ENCODE measurements around the gene LMTK2.

DNA sequence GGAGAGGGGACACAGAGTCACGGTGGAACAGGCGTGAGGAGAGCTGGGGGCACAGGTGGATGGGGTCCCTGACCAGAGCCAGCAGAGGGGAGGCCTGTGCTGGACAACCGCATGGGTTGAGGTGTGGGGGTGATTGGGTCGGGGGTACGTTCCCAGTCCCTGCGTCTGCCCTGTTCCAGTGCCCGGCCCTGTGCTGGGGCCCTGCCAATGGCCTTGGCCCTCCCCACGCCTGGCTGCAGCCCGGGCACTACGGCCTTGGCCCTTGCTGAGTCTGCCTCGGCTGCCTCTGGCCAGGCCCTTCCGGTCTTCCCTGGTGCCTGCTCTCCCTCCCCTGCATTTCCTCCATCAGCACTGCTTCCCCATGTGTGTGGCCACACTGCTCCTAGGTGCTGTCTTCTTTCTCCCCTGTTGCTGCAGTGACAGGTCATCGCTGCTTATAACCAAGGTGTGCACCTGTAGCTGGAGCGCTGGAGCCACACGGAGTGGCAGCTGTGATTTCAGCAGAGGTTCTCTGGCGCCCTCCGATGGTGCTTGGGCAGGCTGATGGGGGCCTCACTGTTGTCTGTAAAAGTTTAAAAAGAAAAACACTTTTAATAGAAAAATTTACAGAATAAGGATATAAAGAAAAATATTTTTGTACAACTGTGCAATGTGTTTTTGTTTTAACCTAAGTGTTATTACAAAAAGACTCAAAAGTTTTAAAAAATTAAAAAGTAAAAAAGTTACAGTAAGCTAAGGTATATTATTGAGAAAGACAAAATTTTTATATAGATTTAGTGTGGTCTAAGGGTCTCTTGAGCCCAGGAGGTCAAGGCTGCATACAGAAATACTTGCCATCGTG is 59.4 kb downstream of the LMTK2 start:
- TF ChIP-seq ZNF274 (IDR thresholded peaks at IDR 0.05; ENCODE audit: low read depth, low read length) (no peak), SUZ12 (IDR thresholded peaks at IDR 0.05; ENCODE audit: extremely low read depth, insufficient read depth, insufficient read length) (no peak)
